Tibial nerve (tissue), 4 donors: ENCODE results near the gene MUC5AC.

Experiments
- EP300 ChIP-seq, 2 donors: sonication (generic); formaldehyde crosslinking; IDR thresholded peaks; one replicate each; pipeline ENCODE4 v1.6.1; 2017; ENCODE audit warnings: antibody characterized with exemption in 2 of 2, mild to moderate bottlenecking in 1 of 2
- POLR2A ChIP-seq, 2 donors: fragments of 450-650 bp; IDR thresholded peaks; one replicate each; pipeline ENCODE4 v1.6.1; 2017; ENCODE audit warnings: antibody characterized with exemption in 2 of 2, mild to moderate bottlenecking in 2 of 2, moderate library complexity in 2 of 2
- TF ChIP-seq, protein P1 (sequence below), 5 experiments: fragments of 200-600 bp in 3 of 5; fragments of 450-650 bp in 2 of 5; sonication (generic) in 3 of 5; IDR thresholded peaks; one replicate each; pipeline ENCODE4 v1.5.1; 2016 to 2019; ENCODE audit warnings: antibody characterized with exemption in 5 of 5, mild to moderate bottlenecking in 3 of 5, moderate library complexity in 2 of 5

DNA sequence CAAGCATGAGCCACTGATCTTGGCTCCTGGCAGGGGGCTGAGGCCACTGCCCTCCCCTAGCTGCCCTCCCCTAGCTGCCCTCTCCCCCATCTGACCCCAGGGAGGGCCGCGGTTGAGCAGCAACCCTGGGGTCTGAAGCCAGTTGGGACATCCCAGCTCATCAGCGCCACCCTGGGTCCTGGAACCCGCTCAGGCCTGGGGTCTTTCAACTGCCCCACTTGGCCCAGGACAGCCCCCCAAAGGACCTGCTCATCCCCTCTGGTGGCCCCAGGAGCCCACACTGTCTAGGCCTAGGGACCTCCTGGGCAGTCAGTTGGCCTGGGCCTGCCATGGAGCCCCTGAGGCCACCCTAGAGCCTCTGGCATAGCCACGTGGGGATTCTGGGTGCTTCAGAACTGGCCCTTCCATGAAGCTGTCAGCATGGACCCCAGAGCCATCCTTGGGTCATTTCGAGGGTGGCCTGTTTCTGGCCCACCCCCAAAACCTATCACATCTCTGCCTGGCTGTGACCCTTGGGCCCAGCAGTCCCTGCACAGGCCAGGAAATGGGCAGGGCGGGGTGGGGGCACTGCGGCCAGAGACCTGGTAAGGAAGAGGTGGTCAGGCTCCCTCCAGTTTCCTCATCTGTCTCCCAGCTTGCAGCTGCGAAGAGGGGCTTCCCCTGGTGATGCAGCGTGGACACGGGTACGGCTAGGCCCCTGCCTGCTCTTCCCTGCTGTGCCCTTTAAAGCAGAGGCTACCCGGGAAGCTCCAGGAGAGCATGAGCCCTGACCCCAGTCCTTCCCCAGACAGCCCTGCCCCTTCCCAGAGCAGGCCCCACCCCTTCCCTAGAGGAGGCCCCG, 45.2 kb upstream of the MUC5AC start:
- TF ChIP-seq, protein P1, sequence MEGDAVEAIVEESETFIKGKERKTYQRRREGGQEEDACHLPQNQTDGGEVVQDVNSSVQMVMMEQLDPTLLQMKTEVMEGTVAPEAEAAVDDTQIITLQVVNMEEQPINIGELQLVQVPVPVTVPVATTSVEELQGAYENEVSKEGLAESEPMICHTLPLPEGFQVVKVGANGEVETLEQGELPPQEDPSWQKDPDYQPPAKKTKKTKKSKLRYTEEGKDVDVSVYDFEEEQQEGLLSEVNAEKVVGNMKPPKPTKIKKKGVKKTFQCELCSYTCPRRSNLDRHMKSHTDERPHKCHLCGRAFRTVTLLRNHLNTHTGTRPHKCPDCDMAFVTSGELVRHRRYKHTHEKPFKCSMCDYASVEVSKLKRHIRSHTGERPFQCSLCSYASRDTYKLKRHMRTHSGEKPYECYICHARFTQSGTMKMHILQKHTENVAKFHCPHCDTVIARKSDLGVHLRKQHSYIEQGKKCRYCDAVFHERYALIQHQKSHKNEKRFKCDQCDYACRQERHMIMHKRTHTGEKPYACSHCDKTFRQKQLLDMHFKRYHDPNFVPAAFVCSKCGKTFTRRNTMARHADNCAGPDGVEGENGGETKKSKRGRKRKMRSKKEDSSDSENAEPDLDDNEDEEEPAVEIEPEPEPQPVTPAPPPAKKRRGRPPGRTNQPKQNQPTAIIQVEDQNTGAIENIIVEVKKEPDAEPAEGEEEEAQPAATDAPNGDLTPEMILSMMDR (IDR thresholded peaks at IDR 0.05) = no peak
- TF ChIP-seq EP300 (IDR thresholded peaks at IDR 0.05) = no peak
- no peak for TF ChIP-seq POLR2A (IDR thresholded peaks at IDR 0.05)
